GM12878 (cell line): Measurements from ENCODE around the gene DQX1. TPM values are rescaled to one million over a fixed set of nuclear protein-coding genes. Genes with fewer than 3 reads are reported as not detected.

Source experiments
- DPF2 ChIP-seq: fragments of 450-650 bp; IDR thresholded peaks from 2 replicates; pipeline ENCODE4 v1.6.1; 2017; ENCODE audit warnings: mild to moderate bottlenecking
- KDM1A ChIP-seq: fragments of 200-600 bp; sonication (generic); IDR thresholded peaks from 2 replicates; pipeline ENCODE4 v1.6.1; 2016; ENCODE audit warnings: borderline replicate concordance
- MXI1 ChIP-seq: fragments of 150-350 bp; IDR thresholded peaks from 2 replicates; pipeline ENCODE4 v1.6.1; 2011; ENCODE audit warnings: low read depth, mild to moderate bottlenecking, inconsistent platforms, low read length, improper control_type of control experiment
- polyA plus RNA-seq, 11 experiments: library from polyadenylated mRNA; depleted of rRNA in 4 of 11; unstranded in 6 of 11; stranded (reverse) in 5 of 11; fragments of >200 nt; fragmentation: Nextera tagmentation in 4 of 11; fragmentation: Illumina TruSeq in 1 of 11; extraction: Ambion mirVana in 4 of 11; extraction: Trizol in 1 of 11; gene quantifications; 1 replicate in 1 of 11; 2 replicates in 10 of 11; pipeline versions ENCODE4 v1.2.1 to v1.2.3, GENCODE V29; 2011 to 2016; ENCODE audit warnings: inconsistent platforms in 2 of 11, missing spikeins in 2 of 11, low read depth in 1 of 11
- total RNA-seq, 4 experiments: library from RNA; depleted of rRNA in 3 of 4; stranded (reverse); fragments of >200 nt in 3 of 4; fragmentation: Illumina TruSeq in 1 of 4; extraction: Trizol in 1 of 4; gene quantifications; 2 replicates each; pipeline versions ENCODE4 v1.2.1 to v1.2.3, GENCODE V29; 2013 to 2021
- TF ChIP-seq, protein P1 (sequence below): fragments of 450-650 bp; IDR thresholded peaks from 2 replicates; pipeline ENCODE4 v1.6.1; 2016; ENCODE audit warnings: mild to moderate bottlenecking, moderate library complexity, borderline replicate concordance
- TF ChIP-seq, protein P2 (sequence below): fragments of 450-650 bp; IDR thresholded peaks from 2 replicates; pipeline ENCODE4 v1.6.1; 2017; ENCODE audit warnings: mild to moderate bottlenecking, moderate library complexity

Gene DQX1
- total and polyA plus RNA-seq, 10 of the 15 experiments (the other 5 are each of a cell fraction or from before 2014, with no cell fraction given) = 0.34 to 2.1 (median 0.86) TPM

DNA sequence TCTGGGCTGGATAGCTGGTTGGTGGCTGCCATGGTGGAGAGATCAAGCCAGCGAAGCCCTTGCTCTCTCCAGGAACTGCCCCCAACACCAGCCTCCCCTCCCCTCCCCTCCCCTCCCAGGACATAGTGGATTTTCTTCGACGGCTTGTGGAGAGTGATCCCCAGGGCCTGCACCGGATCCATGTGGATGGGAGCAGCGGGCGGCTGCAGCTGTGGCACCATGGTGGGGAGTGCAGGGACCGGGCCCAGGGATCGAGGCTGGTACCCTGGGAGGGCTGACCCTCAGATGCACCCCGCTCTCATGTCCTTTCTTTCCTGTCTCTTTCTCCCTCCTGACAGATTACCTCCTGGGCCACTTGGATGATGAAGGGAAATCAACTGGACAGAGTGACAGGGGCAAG, 36.1 kb downstream of the DQX1 start (continued):
- TF ChIP-seq, protein P1, sequence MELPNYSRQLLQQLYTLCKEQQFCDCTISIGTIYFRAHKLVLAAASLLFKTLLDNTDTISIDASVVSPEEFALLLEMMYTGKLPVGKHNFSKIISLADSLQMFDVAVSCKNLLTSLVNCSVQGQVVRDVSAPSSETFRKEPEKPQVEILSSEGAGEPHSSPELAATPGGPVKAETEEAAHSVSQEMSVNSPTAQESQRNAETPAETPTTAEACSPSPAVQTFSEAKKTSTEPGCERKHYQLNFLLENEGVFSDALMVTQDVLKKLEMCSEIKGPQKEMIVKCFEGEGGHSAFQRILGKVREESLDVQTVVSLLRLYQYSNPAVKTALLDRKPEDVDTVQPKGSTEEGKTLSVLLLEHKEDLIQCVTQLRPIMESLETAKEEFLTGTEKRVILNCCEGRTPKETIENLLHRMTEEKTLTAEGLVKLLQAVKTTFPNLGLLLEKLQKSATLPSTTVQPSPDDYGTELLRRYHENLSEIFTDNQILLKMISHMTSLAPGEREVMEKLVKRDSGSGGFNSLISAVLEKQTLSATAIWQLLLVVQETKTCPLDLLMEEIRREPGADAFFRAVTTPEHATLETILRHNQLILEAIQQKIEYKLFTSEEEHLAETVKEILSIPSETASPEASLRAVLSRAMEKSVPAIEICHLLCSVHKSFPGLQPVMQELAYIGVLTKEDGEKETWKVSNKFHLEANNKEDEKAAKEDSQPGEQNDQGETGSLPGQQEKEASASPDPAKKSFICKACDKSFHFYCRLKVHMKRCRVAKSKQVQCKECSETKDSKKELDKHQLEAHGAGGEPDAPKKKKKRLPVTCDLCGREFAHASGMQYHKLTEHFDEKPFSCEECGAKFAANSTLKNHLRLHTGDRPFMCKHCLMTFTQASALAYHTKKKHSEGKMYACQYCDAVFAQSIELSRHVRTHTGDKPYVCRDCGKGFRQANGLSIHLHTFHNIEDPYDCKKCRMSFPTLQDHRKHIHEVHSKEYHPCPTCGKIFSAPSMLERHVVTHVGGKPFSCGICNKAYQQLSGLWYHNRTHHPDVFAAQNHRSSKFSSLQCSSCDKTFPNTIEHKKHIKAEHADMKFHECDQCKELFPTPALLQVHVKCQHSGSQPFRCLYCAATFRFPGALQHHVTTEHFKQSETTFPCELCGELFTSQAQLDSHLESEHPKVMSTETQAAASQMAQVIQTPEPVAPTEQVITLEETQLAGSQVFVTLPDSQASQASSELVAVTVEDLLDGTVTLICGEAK = no peak
- TF ChIP-seq KDM1A (no peak), DPF2 (no peak), MXI1 (no peak)
- TF ChIP-seq, protein P2, sequence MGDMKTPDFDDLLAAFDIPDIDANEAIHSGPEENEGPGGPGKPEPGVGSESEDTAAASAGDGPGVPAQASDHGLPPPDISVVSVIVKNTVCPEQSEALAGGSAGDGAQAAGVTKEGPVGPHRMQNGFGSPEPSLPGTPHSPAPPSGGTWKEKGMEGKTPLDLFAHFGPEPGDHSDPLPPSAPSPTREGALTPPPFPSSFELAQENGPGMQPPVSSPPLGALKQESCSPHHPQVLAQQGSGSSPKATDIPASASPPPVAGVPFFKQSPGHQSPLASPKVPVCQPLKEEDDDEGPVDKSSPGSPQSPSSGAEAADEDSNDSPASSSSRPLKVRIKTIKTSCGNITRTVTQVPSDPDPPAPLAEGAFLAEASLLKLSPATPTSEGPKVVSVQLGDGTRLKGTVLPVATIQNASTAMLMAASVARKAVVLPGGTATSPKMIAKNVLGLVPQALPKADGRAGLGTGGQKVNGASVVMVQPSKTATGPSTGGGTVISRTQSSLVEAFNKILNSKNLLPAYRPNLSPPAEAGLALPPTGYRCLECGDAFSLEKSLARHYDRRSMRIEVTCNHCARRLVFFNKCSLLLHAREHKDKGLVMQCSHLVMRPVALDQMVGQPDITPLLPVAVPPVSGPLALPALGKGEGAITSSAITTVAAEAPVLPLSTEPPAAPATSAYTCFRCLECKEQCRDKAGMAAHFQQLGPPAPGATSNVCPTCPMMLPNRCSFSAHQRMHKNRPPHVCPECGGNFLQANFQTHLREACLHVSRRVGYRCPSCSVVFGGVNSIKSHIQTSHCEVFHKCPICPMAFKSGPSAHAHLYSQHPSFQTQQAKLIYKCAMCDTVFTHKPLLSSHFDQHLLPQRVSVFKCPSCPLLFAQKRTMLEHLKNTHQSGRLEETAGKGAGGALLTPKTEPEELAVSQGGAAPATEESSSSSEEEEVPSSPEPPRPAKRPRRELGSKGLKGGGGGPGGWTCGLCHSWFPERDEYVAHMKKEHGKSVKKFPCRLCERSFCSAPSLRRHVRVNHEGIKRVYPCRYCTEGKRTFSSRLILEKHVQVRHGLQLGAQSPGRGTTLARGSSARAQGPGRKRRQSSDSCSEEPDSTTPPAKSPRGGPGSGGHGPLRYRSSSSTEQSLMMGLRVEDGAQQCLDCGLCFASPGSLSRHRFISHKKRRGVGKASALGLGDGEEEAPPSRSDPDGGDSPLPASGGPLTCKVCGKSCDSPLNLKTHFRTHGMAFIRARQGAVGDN = no peak
